GM23338 (cell line): Measurements from ENCODE around the gene ZNF292. TPM values are rescaled to one million over a fixed set of nuclear protein-coding genes. Genes with fewer than 3 reads are reported as not detected.

ENCODE experiments used
- ATAC-seq: fragments of 200-7000 bp; cut with Tn5 transposase; 3 replicates; pipeline ENCODE4 v1.9.1; 2020
- DNase-seq: peaks from one replicate; pipeline ENCODE4 v3.0.0-alpha.2; 2015; ENCODE audit warnings: low spot score
- H2AFZ ChIP-seq: fragments of 200-600 bp; sonication (generic); 2 replicates; pipeline ENCODE4 v1.8.0; 2016; ENCODE audit warnings: antibody characterized with exemption, mild to moderate bottlenecking, moderate library complexity
- H3F3A ChIP-seq: fragments of 200-600 bp; sonication (generic); replicated peaks from 2 replicates; pipeline ENCODE4 v1.8.0; 2017; ENCODE audit warnings: antibody characterized with exemption, mixed run types, low read depth
- H3K27ac ChIP-seq: fragments of 200-600 bp; sonication (generic); 2 replicates; pipeline ENCODE4 v1.6.1; 2016; ENCODE audit warnings: low read depth
- H3K27me3 ChIP-seq: fragments of 200-600 bp; sonication (generic); 2 replicates; pipeline ENCODE4 v1.8.0; 2016; ENCODE audit warnings: mild to moderate bottlenecking, mixed run types, moderate library complexity; ENCODE audit not compliant: insufficient read depth
- H3K36me3 ChIP-seq: fragments of 200-600 bp; sonication (generic); 2 replicates; pipeline ENCODE4 v1.8.0; 2016; ENCODE audit warnings: mild to moderate bottlenecking; ENCODE audit not compliant: insufficient read depth
- H3K4me1 ChIP-seq: fragments of 200-600 bp; sonication (generic); 2 replicates; pipeline ENCODE4 v1.8.0; 2016; ENCODE audit warnings: mild to moderate bottlenecking, moderate library complexity; ENCODE audit not compliant: insufficient read depth
- H3K4me2 ChIP-seq: fragments of 200-600 bp; sonication (generic); 2 replicates; pipeline ENCODE4 v1.7.1; 2017; ENCODE audit warnings: mixed run types
- H3K4me3 ChIP-seq: fragments of 200-600 bp; sonication (generic); 2 replicates; pipeline ENCODE4 v1.6.1; 2016; ENCODE audit warnings: mixed run types
- H3K79me2 ChIP-seq: fragments of 200-600 bp; sonication (generic); replicated peaks from 2 replicates; pipeline ENCODE4 v1.8.0; 2017; ENCODE audit warnings: mild to moderate bottlenecking; ENCODE audit not compliant: insufficient read depth
- H3K9me2 ChIP-seq: fragments of 200-600 bp; sonication (generic); 2 replicates; pipeline ENCODE4 v1.8.0; 2017; ENCODE audit not compliant: insufficient read depth
- H4K20me1 ChIP-seq: fragments of 200-600 bp; sonication (generic); replicated peaks from 2 replicates; pipeline ENCODE4 v1.8.0; 2017; ENCODE audit warnings: mild to moderate bottlenecking; ENCODE audit not compliant: insufficient read depth
- H3K27ac Mint-ChIP-seq: 2 replicates; pipeline ENCODE4 v1.8.0; 2020; ENCODE audit warnings: inconsistent platforms, mild to moderate bottlenecking, moderate library complexity, mixed read lengths
- H3K27me3 Mint-ChIP-seq: 3 replicates; pipeline ENCODE4 v1.8.0; 2022; ENCODE audit warnings: low read depth, mild to moderate bottlenecking, moderate library complexity, mixed read lengths, inconsistent platforms; ENCODE audit not compliant: insufficient read depth, poor library complexity
- H3K36me3 Mint-ChIP-seq: 3 replicates; pipeline ENCODE4 v1.8.0; 2021; ENCODE audit warnings: low read depth, mild to moderate bottlenecking, inconsistent platforms, moderate library complexity, mixed read lengths
- H3K4me1 Mint-ChIP-seq: 3 replicates; pipeline ENCODE4 v1.8.0; 2020; ENCODE audit warnings: mild to moderate bottlenecking, inconsistent platforms, mixed read lengths
- H3K4me3 Mint-ChIP-seq: 3 replicates; pipeline ENCODE4 v1.8.0; 2021; ENCODE audit warnings: moderate library complexity, mild to moderate bottlenecking, inconsistent platforms, mixed read lengths
- H3K9me3 Mint-ChIP-seq: 3 replicates; pipeline ENCODE4 v1.8.0; 2020; ENCODE audit warnings: moderate library complexity, mild to moderate bottlenecking, inconsistent platforms, mixed read lengths
- CREB1 ChIP-seq: fragments of 250-450 bp; sonication (Bioruptor Pico); IDR thresholded peaks from 2 replicates; pipeline ENCODE4 v1.5.0; 2020; ENCODE audit warnings: low read depth, mild to moderate bottlenecking, moderate library complexity
- CTCF ChIP-seq, 2 experiments: fragments of 200-600 bp in 1 of 2; sonication (generic) in 1 of 2; conservative IDR thresholded peaks; 2 replicates each; pipeline versions ENCODE4 v1.5.1 to v1.6.1; 2016 to 2017; ENCODE audit warnings: antibody characterized with exemption in 2 of 2, low read depth in 2 of 2, mild to moderate bottlenecking in 2 of 2, moderate library complexity in 1 of 2
- ETS1 ChIP-seq: IDR thresholded peaks from 2 replicates; pipeline ENCODE4 v1.6.1; 2016; ENCODE audit warnings: antibody characterized with exemption
- EZH2 ChIP-seq: fragments of 200-600 bp; sonication (generic); IDR thresholded peaks from one replicate; pipeline ENCODE4 v1.8.0; 2017; ENCODE audit warnings: antibody characterized with exemption, mild to moderate bottlenecking, low read depth; ENCODE audit not compliant: unreplicated experiment
- EZH2phosphoT487 ChIP-seq: fragments of 200-600 bp; sonication (generic); IDR thresholded peaks from one replicate; pipeline ENCODE4 v1.8.1; 2018; ENCODE audit warnings: antibody characterized with exemption; ENCODE audit not compliant: unreplicated experiment
- JUNB ChIP-seq: IDR thresholded peaks from one replicate; pipeline ENCODE4 v1.6.1; 2016; ENCODE audit warnings: antibody characterized with exemption; ENCODE audit not compliant: unreplicated experiment
- NANOG ChIP-seq: IDR thresholded peaks from 2 replicates; pipeline ENCODE4 v1.6.1; 2016; ENCODE audit warnings: antibody characterized with exemption, borderline replicate concordance
- POLR2AphosphoS5 ChIP-seq: IDR thresholded peaks from 2 replicates; pipeline ENCODE4 v1.6.1; 2016; ENCODE audit warnings: antibody characterized with exemption, low read depth
- REST ChIP-seq: IDR thresholded peaks from one replicate; pipeline ENCODE4 v1.6.1; 2018; ENCODE audit warnings: antibody characterized with exemption; ENCODE audit not compliant: unreplicated experiment
- STAT1 ChIP-seq: IDR thresholded peaks from one replicate; pipeline ENCODE4 v1.6.1; 2016; ENCODE audit warnings: antibody characterized with exemption; ENCODE audit not compliant: unreplicated experiment
- ZNF114 ChIP-seq: fragments of 250-450 bp; sonication (Bioruptor Pico); IDR thresholded peaks from 2 replicates; pipeline ENCODE4 v1.5.0; 2020; ENCODE audit warnings: mild to moderate bottlenecking, moderate library complexity
- ZNF331 ChIP-seq: fragments of 250-450 bp; sonication (Bioruptor Pico); IDR thresholded peaks from 2 replicates; pipeline ENCODE4 v1.5.0; 2020; ENCODE audit warnings: low read depth, mild to moderate bottlenecking, moderate library complexity
- polyA plus RNA-seq: library from polyadenylated mRNA; unstranded; fragments of >200 nt; fragmentation: Nextera tagmentation; extraction: Ambion mirVana; gene quantifications from 2 replicates; pipeline ENCODE4 v1.2.1, GENCODE V29; 2016
- total RNA-seq: library from RNA; depleted of rRNA; stranded (reverse); fragments of >200 nt; shearing (Covaris generic); gene quantifications from 2 replicates; pipeline ENCODE4 v1.2.3, GENCODE V29; 2014

Gene ZNF292
- total and polyA plus RNA-seq, 2 experiments from 2014 or later, result 45.7 to 67.9 TPM

- TF ChIP-seq CREB1, result no peak
- no peak for TF ChIP-seq REST
- no peak for TF ChIP-seq JUNB
Observed at GRCh38 chr6:87222676-87223075, 67.3 kb downstream of the ZNF292 start (continued).

- Histone ChIP-seq H3K9me2 (no peaks in the 10 kb centered on the region), H2AFZ (no peak overlapping the region), H3K4me3 (no peak overlapping the region), H3K27me3 (no peaks in the 10 kb centered on the region), H3K79me2 (peaks cover 22% of the 10 kb centered on the region), H3F3A (no peaks in the 10 kb centered on the region), H3K27ac (no peak overlapping the region), H3K4me1 (peaks cover 2% of the 10 kb centered on the region; the same call in 1 of the 2 replicates), H4K20me1 (0 out of 2 replicates have a peak, but pooled peaks cover 4% of the 10 kb centered on the region), H3K4me2 (no peak overlapping the region), H3K36me3 (peaks cover 5% of the 10 kb centered on the region; the same call in 1 of the 2 replicates)
- Mint-ChIP-seq H3K4me3 (no peak overlapping the region), H3K27me3 (no peaks in the 10 kb centered on the region), H3K27ac (0 out of 2 replicates have a peak overlapping the region, but pooled peaks have one; percentile 15), H3K36me3 (peaks cover 62% of the 10 kb centered on the region), H3K4me1 (peaks cover 11% of the 10 kb centered on the region; the same call in 2 of the 3 replicates), H3K9me3 (no peaks in the 10 kb centered on the region)
- ATAC-seq, result no peak
- DNase-seq, result no peak
- TF ChIP-seq EZH2 (no peak), REST (no peak), ZNF114 (no peak), ETS1 (no peak), JUNB (no peak), STAT1 (no peak), POLR2AphosphoS5 (no peak), CREB1 (no peak), EZH2phosphoT487 (no peak), ZNF331 (CRISPR knock-in tag) (no peak), NANOG (no peak), CTCF (conservative IDR thresholded peaks at IDR 0.05; ENCODE audit: low read depth in 2 of 2) (no peak)
Observed at GRCh38 chr6:87224971-87225370, 69.6 kb downstream of the ZNF292 start.
